Activated CD4-positive, alpha-beta T cell treated with anti-CD3 and anti-CD28 coated beads for 4 hours (primary cell): ENCODE data around the gene OR52L1.
"Not testable (repeated sequence)": the region's sequence is repeated elsewhere in the genome, so short reads cannot be mapped to it uniquely, and the experiment has no call there.

Source experiments
- DNase-seq, 2 donors: peaks; one replicate each; pipeline ENCODE4 v3.0.0-alpha.2; 2020

OR52L1 gene

GRCh38 chr11:5986885-5987284 is at the start of gene OR52L1:
Gene OR52L1 (minus strand): TSS chr11:5986985. CDS start chr11:5986930, 55 bp downstream.
- DNase-seq = no peak

- no peak for DNase-seq
These were observed 44.1 kb upstream of the OR52L1 start, which contains the start of gene OR56A1 for GRCh38 chr11:6030708-6031405. Gene OR56A1 (minus strand): TSS chr11:6030758. CDS start chr11:6027692, 3,066 bp downstream.

- DNase-seq = no peak
These were observed 40.7 kb upstream of the OR52L1 start for GRCh38 chr11:6027501-6027900.

- DNase-seq = no peak
These were observed 38.3 kb upstream of the OR52L1 start for GRCh38 chr11:6025056-6025455.

- no peak for DNase-seq
These were observed 36.2 kb upstream of the OR52L1 start for GRCh38 chr11:6022956-6023355.

- DNase-seq = no peak
These were observed 26.3 kb upstream of the OR52L1 start for GRCh38 chr11:6013042-6013441.

GRCh38 chr11:6012035-6012668 is 25.4 kb upstream of the OR52L1 start:
- no peak for DNase-seq

GRCh38 chr11:6006846-6007245 is 20.1 kb upstream of the OR52L1 start, which contains the start of gene OR56A4:
Gene OR56A4 (minus strand): TSS chr11:6006946. CDS start chr11:6002992, 3,954 bp downstream.
- DNase-seq = no peak

- no peak for DNase-seq
These were observed 19.6 kb upstream of the OR52L1 start for GRCh38 chr11:6006395-6006794.

GRCh38 chr11:6002202-6002699 is 15.5 kb upstream of the OR52L1 start:
- no peak for DNase-seq

GRCh38 chr11:5994791-5995190 is 8.0 kb upstream of the OR52L1 start:
- DNase-seq = no peak

- no peak for DNase-seq
These were observed 5.9 kb upstream of the OR52L1 start for GRCh38 chr11:5992604-5993251.

GRCh38 chr11:5992150-5992549 is 5.4 kb upstream of the OR52L1 start:
- no peak for DNase-seq

GRCh38 chr11:5989203-5989602 is 2.4 kb upstream of the OR52L1 start:
- DNase-seq = no peak

- DNase-seq = no peak
These were observed 3.3 kb downstream of the OR52L1 start for GRCh38 chr11:5983443-5983842.

- DNase-seq = no peak
These were observed 13.3 kb downstream of the OR52L1 start for GRCh38 chr11:5973530-5973929.

- no peak for DNase-seq
These were observed 18.4 kb downstream of the OR52L1 start, which contains the start of gene OR56A5 for GRCh38 chr11:5968394-5968793. Gene OR56A5 (minus strand): TSS chr11:5968494. CDS start chr11:5968494, 0 bp downstream.

GRCh38 chr11:5967708-5968107 is 19.1 kb downstream of the OR52L1 start:
- DNase-seq = no peak

- DNase-seq = no peak
These were observed 19.8 kb downstream of the OR52L1 start for GRCh38 chr11:5966958-5967357.

- DNase-seq = not testable (repeated sequence)
These were observed 26.0 kb downstream of the OR52L1 start for GRCh38 chr11:5960704-5961320.

GRCh38 chr11:5955586-5955985 is 31.2 kb downstream of the OR52L1 start:
- no peak for DNase-seq

GRCh38 chr11:5941951-5942350 is 44.8 kb downstream of the OR52L1 start, which contains the start of gene OR56A3:
Gene OR56A3 (plus strand): TSS chr11:5942251. CDS start chr11:5947347, 5,096 bp downstream.
- no peak for DNase-seq

GRCh38 chr11:5940748-5941147 is 46.0 kb downstream of the OR52L1 start:
- no peak for DNase-seq
